H1 (cell line): ENCODE data around the gene NAA10. TPM values are rescaled to one million over a fixed set of nuclear protein-coding genes. Genes with fewer than 3 reads are reported as not detected.
A peak's percentile ranks its signal among the peaks of the same experiment; 100 is the strongest.

Experiments
- CTCF ChIA-PET: fragments of 300-600 bp; sonication (Branson Sonifier 250); formaldehyde crosslinking; loops from one replicate; lab custom pipeline; 2021; ENCODE audit not compliant: partially characterized antibody; lab: Charles Lee
- POLR2A ChIA-PET: fragments of 300-600 bp; sonication (Branson Sonifier 250); formaldehyde crosslinking; loops from one replicate; lab custom pipeline; 2021; ENCODE audit warnings: inconsistent platforms; ENCODE audit not compliant: partially characterized antibody; lab: Charles Lee
- DNase-seq, 2 experiments: peaks; one replicate each; pipeline versions ENCODE4 v3.0.0 to v3.0.0-alpha.2; 2010 to 2022; ENCODE audit warnings: low spot score in 2 of 2, low read depth in 1 of 2, mixed read lengths in 1 of 2
- FAIRE-seq: peaks from 2 replicates; lab custom pipeline; 2011; peaks lifted over from hg19 to GRCh38; lab: Jason Lieb, UNC
- H2AFZ ChIP-seq: 2 replicates; pipeline ENCODE4 v1.8.1; 2012; ENCODE audit warnings: low read length, inconsistent platforms
- H2AK5ac ChIP-seq: 2 replicates; pipeline ENCODE4 v1.6.1; 2013; ENCODE audit warnings: low read depth, low read length
- H2BK120ac ChIP-seq: replicated peaks from 2 replicates; pipeline ENCODE3; 2013; ENCODE audit warnings: low read depth, low read length, inconsistent platforms
- H2BK12ac ChIP-seq: 2 replicates; pipeline ENCODE4 v1.6.1; 2013; ENCODE audit warnings: low read depth, low read length
- H2BK15ac ChIP-seq: 2 replicates; pipeline ENCODE4 v1.6.1; 2013; ENCODE audit warnings: low read length
- H2BK20ac ChIP-seq: 2 replicates; pipeline ENCODE4 v1.6.1; 2013; ENCODE audit warnings: low read length
- H2BK5ac ChIP-seq: 2 replicates; pipeline ENCODE4 v1.6.1; 2013; ENCODE audit warnings: low read depth, low read length
- H3K14ac ChIP-seq: 2 replicates; pipeline ENCODE4 v1.6.1; 2013; ENCODE audit warnings: inconsistent platforms; ENCODE audit not compliant: insufficient read length
- H3K18ac ChIP-seq: 2 replicates; pipeline ENCODE4 v1.6.1; 2013; ENCODE audit warnings: low read length; ENCODE audit errors: extremely low read depth
- H3K23ac ChIP-seq: 2 replicates; pipeline ENCODE4 v1.6.1; 2013; ENCODE audit warnings: inconsistent platforms; ENCODE audit not compliant: insufficient read length
- H3K23me2 ChIP-seq: 2 replicates; pipeline ENCODE4 v1.6.1; 2013; ENCODE audit warnings: low read depth, low read length
- H3K27ac ChIP-seq: 2 replicates; pipeline ENCODE4 v1.6.1; 2011; ENCODE audit warnings: low read depth, low read length, inconsistent platforms
- H3K27me3 ChIP-seq, 4 experiments: replicated peaks in 1 of 4; 1 replicate in 1 of 4; 2 replicates in 3 of 4; pipeline versions ENCODE4 v1.6.1 to v1.8.1; 2011 to 2013; ENCODE audit warnings: low read length in 3 of 4, mild to moderate bottlenecking in 3 of 4, inconsistent platforms in 2 of 4, mixed read lengths in 2 of 4, moderate library complexity in 1 of 4; ENCODE audit not compliant: control insufficient read depth in 3 of 4, insufficient read depth in 3 of 4; ENCODE audit errors: extremely low read depth in 1 of 4
- H3K36me3 ChIP-seq, 4 experiments: 2 replicates each; pipeline versions ENCODE4 v1.6.1 to v1.8.1; 2011 to 2013; ENCODE audit warnings: mild to moderate bottlenecking in 4 of 4, low read length in 3 of 4, moderate library complexity in 2 of 4, control low read depth in 1 of 4, inconsistent platforms in 1 of 4; ENCODE audit not compliant: insufficient read depth in 4 of 4, control insufficient read depth in 2 of 4
- H3K4ac ChIP-seq: replicated peaks from 2 replicates; pipeline ENCODE3; 2013; ENCODE audit warnings: low read length, low read depth, mixed read lengths, inconsistent platforms; ENCODE audit not compliant: insufficient read length
- H3K4me1 ChIP-seq, 4 experiments: replicated peaks in 1 of 4; 1 replicate in 1 of 4; 2 replicates in 3 of 4; pipeline versions ENCODE4 v1.6.1 to v1.8.1; 2011 to 2013; ENCODE audit warnings: low read length in 3 of 4, inconsistent platforms in 2 of 4, mixed read lengths in 1 of 4; ENCODE audit not compliant: insufficient read depth in 4 of 4, control insufficient read depth in 3 of 4
- H3K4me2 ChIP-seq, 2 experiments: 2 replicates each; pipeline versions ENCODE4 v1.6.1 to v1.8.1; 2011 to 2013; ENCODE audit warnings: low read depth in 2 of 2, low read length in 2 of 2, control low read depth in 1 of 2, inconsistent platforms in 1 of 2, mild to moderate bottlenecking in 1 of 2; ENCODE audit not compliant: insufficient read depth in 1 of 2
- H3K4me3 ChIP-seq, 4 experiments: fragments of 200-600, 300-600 bp in 1 of 4; sonication (generic), shearing (Covaris generic), sonication (Bioruptor Twin) in 1 of 4; 2 replicates each; pipeline versions ENCODE4 v1.5.1 to v1.8.1; 2011 to 2016; ENCODE audit warnings: low read length in 4 of 4, low read depth in 3 of 4, control low read depth in 2 of 4, inconsistent platforms in 2 of 4, mild to moderate bottlenecking in 2 of 4, mixed read lengths in 1 of 4, moderate library complexity in 1 of 4; ENCODE audit not compliant: insufficient read depth in 2 of 4; ENCODE audit errors: extremely low read depth in 1 of 4
- H3K56ac ChIP-seq: replicated peaks from 2 replicates; pipeline ENCODE3; 2013; ENCODE audit warnings: low read depth, mild to moderate bottlenecking, mixed read lengths, low read length, inconsistent platforms; ENCODE audit not compliant: insufficient read length
- H3K79me1 ChIP-seq: 2 replicates; pipeline ENCODE4 v1.6.1; 2013; ENCODE audit warnings: low read depth, low read length, control low read depth
- H3K79me2 ChIP-seq, 2 experiments: 2 replicates each; pipeline versions ENCODE4 v1.6.1 to v1.8.1; 2012 to 2013; ENCODE audit warnings: low read length in 2 of 2, mild to moderate bottlenecking in 2 of 2, inconsistent platforms in 1 of 2; ENCODE audit not compliant: insufficient read depth in 2 of 2, control insufficient read depth in 1 of 2
- H3K9ac ChIP-seq, 4 experiments: replicated peaks in 1 of 4; 1 replicate in 1 of 4; 2 replicates in 3 of 4; pipeline versions ENCODE4 v1.6.1 to v1.8.1; 2011 to 2013; ENCODE audit warnings: low read depth in 3 of 4, low read length in 3 of 4, control low read depth in 2 of 4, mild to moderate bottlenecking in 2 of 4, moderate library complexity in 2 of 4, inconsistent platforms in 1 of 4; ENCODE audit errors: extremely low read depth in 1 of 4
- H3K9me3 ChIP-seq, 2 experiments: 2 replicates each; pipeline versions ENCODE4 v1.6.1 to v1.8.1; 2012 to 2013; ENCODE audit warnings: mild to moderate bottlenecking in 2 of 2, moderate library complexity in 2 of 2, control low read depth in 1 of 2, inconsistent platforms in 1 of 2, low read depth in 1 of 2, low read length in 1 of 2, mixed read lengths in 1 of 2; ENCODE audit not compliant: insufficient read depth in 2 of 2
- H4K20me1 ChIP-seq, 2 experiments: replicated peaks in 1 of 2; 2 replicates each; pipeline versions ENCODE3 to v1.8.1; 2011 to 2013; ENCODE audit warnings: inconsistent platforms in 2 of 2, low read length in 2 of 2, mild to moderate bottlenecking in 1 of 2; ENCODE audit not compliant: insufficient read depth in 2 of 2, control insufficient read depth in 1 of 2
- H4K5ac ChIP-seq: 2 replicates; pipeline ENCODE4 v1.6.1; 2013; ENCODE audit warnings: low read length, low read depth, mixed read lengths, inconsistent platforms; ENCODE audit not compliant: insufficient read length
- H4K8ac ChIP-seq: 2 replicates; pipeline ENCODE4 v1.8.0; 2013; ENCODE audit warnings: mild to moderate bottlenecking, moderate library complexity, low read length, inconsistent platforms; ENCODE audit not compliant: insufficient read depth; ENCODE audit errors: extremely low read depth
- H4K91ac ChIP-seq: replicated peaks from 2 replicates; pipeline ENCODE3; 2013; ENCODE audit warnings: low read length, mixed read lengths, inconsistent platforms; ENCODE audit not compliant: insufficient read length
- CHD1 ChIP-seq: IDR thresholded peaks from 2 replicates; pipeline ENCODE4 v1.6.1; 2012; ENCODE audit warnings: low read depth, low read length, improper control_type of control experiment
- CREB1 ChIP-seq: IDR thresholded peaks from 2 replicates; pipeline ENCODE4 v1.6.1; 2012; ENCODE audit warnings: inconsistent platforms
- EGR1 ChIP-seq: IDR thresholded peaks from 2 replicates; pipeline ENCODE4 v1.6.1; 2011; ENCODE audit warnings: low read depth, low read length, borderline replicate concordance
- MAX ChIP-seq: IDR thresholded peaks from 2 replicates; pipeline ENCODE4 v1.6.1; 2012; ENCODE audit warnings: inconsistent platforms
- NRF1 ChIP-seq: IDR thresholded peaks from 2 replicates; pipeline ENCODE4 v1.6.1; 2011; ENCODE audit warnings: mild to moderate bottlenecking, low read depth, low read length, improper control_type of control experiment
- PHF8 ChIP-seq: fragments of 200-600 bp; sonication (generic); conservative IDR thresholded peaks from 2 replicates; pipeline ENCODE4 v1.7.1; 2012; ENCODE audit warnings: low read depth, mild to moderate bottlenecking, inconsistent platforms, low read length, moderate library complexity
- POLR2A ChIP-seq, 2 experiments: IDR thresholded peaks; 1 replicate in 1 of 2; 2 replicates in 1 of 2; pipeline ENCODE4 v1.6.1; 2011; ENCODE audit warnings: low read depth in 2 of 2, low read length in 2 of 2, mild to moderate bottlenecking in 2 of 2; ENCODE audit errors: control extremely low read depth in 1 of 2
- POLR2AphosphoS5 ChIP-seq: IDR thresholded peaks from 2 replicates; pipeline ENCODE4 v1.6.1; 2011; ENCODE audit warnings: low read depth, low read length
- RBBP5 ChIP-seq: IDR thresholded peaks from 2 replicates; pipeline ENCODE4 v1.7.1; 2012; ENCODE audit warnings: low read depth, mild to moderate bottlenecking, inconsistent platforms, low read length, moderate library complexity, borderline replicate concordance
- TBP ChIP-seq: IDR thresholded peaks from 2 replicates; pipeline ENCODE4 v1.6.1; 2011; ENCODE audit warnings: low read depth, low read length, improper control_type of control experiment
- WGBS, 2 experiments: shearing (Covaris generic) in 1 of 2; methylation state at CpG; one replicate each; pipeline versions ENCODE4 v1.1.6 to v1.1.7; 2013 to 2015; ENCODE audit warnings: low lambda C conversion rate in 2 of 2, mixed read lengths in 2 of 2, inconsistent platforms in 1 of 2, low coverage in 1 of 2, missing lambda C conversion rate in 1 of 2; ENCODE audit not compliant: insufficient replicate concordance in 2 of 2, insufficient coverage in 1 of 2, insufficient read length in 1 of 2; ENCODE audit errors: extremely low coverage in 1 of 2, missing lambda C conversion rate in 1 of 2; 5-methylcytosine and 5-hydroxymethylcytosine counted together
- polyA plus RNA-seq, 7 experiments: library from polyadenylated mRNA; depleted of rRNA in 3 of 7; stranded (reverse) in 5 of 7; unstranded in 2 of 7; fragments of >200 nt in 5 of 7; fragments of 200-250 nt in 2 of 7; gene quantifications; 1 replicate in 5 of 7; 2 replicates in 1 of 7; 4 replicates in 1 of 7; pipeline versions ENCODE4 v1.2.1 to v1.2.3, GENCODE V29; 2011 to 2013; ENCODE audit warnings: missing spikeins in 2 of 7, mixed read lengths in 2 of 7
- total RNA-seq: library from RNA; stranded (reverse); fragmentation: NEBNext Ultra II Directional; extraction: Animal tissue kit (Norgen Biotek cat#: 25700); gene quantifications from 2 replicates; pipeline ENCODE4 v1.2.1, GENCODE V29; 2021

The NAA10 gene
- total and polyA plus RNA-seq, 2 of the 8 experiments (the other 6 are each of a cell fraction or from before 2014, with no cell fraction given), result 80.4 to 98.8 TPM

- POLR2A ChIA-PET, result interaction anchor here (0.6 to 4.6 kb wide), 14 partner anchors 11 to 398 kb away, joined by 3 to 43 read pairs (median 4); partner anchors contain the start of gene ARHGAP4
- peak within 1 kb of the TSS; percentile 96 for H3K18ac ChIP-seq
- no peaks in the 10 kb centered on the region for H3K36me3 ChIP-seq
- peak within 1 kb of the TSS; percentile 100 for H4K8ac ChIP-seq
- FAIRE-seq (no peak), DNase-seq (peak in 1 of 2 experiments; percentile 83)
- no peak within 1 kb of the TSS for H3K23ac ChIP-seq
- peak within 1 kb of the TSS; percentile 66 to 69 for H3K4me2 ChIP-seq
- no peak within 1 kb of the TSS for H2BK20ac ChIP-seq
- peak within 1 kb of the TSS; percentile 98 for H3K4ac ChIP-seq
- H3K56ac ChIP-seq, result peak within 1 kb of the TSS; percentile 97
- peaks cover 8% of the 10 kb centered on the region; the same call in 1 of the 2 replicates for H3K23me2 ChIP-seq
- TF ChIP-seq TBP (0 out of 2 replicates have a peak, but pooled peaks have one; percentile 23), POLR2A (IDR thresholded peaks at IDR 0.05; ENCODE audit: control extremely low read depth in 1 of 2, low read depth in 2 of 2, low read length in 2 of 2) (peak in 1 of 2 experiments; percentile 53; a peak in 1 of 3 replicates), NRF1 (peak; percentile 63), CREB1 (peak; percentile 78), RBBP5 (no peak), PHF8 (peak; percentile 38; the same call in 1 of the 2 replicates), POLR2AphosphoS5 (peak; percentile 68), EGR1 (no peak), MAX (peak; percentile 17; the same call in 1 of the 2 replicates), CHD1 (no peak)
- H2AFZ ChIP-seq, result no peak within 1 kb of the TSS
- H4K91ac ChIP-seq, result peak within 1 kb of the TSS; percentile 100
- H3K79me2 ChIP-seq, result peaks cover 24 to 32% of the 10 kb centered on the region in 2 experiments
- H2BK15ac ChIP-seq, result no peak within 1 kb of the TSS
- peak within 1 kb of the TSS; percentile 99 for H3K27ac ChIP-seq
- peak within 1 kb of the TSS; percentile 90; the same call in 1 of the 2 replicates for H2AK5ac ChIP-seq
- peaks cover 2% of the 10 kb centered on the region; the same call in 1 of the 2 replicates for H3K79me1 ChIP-seq
- CTCF ChIA-PET, result interaction anchor here (2.5 kb wide), 1 partner anchor 41 kb away, joined by 8 read pairs; no protein-coding TSS in a partner anchor
- H2BK5ac ChIP-seq, result peak within 1 kb of the TSS; percentile 99
- WGBS, 2 experiments, result 1% methylated on average over 19 of the region's 103 CpGs; no CpG with 5 or more reads in 1 of the 2 experiments
- peaks cover 16 to 18% of the 10 kb centered on the region in 2 experiments for H4K20me1 ChIP-seq
- H3K4me1 ChIP-seq, result peaks cover 3 to 16% (median 7%) of the 10 kb centered on the region in 4 experiments
- H2BK120ac ChIP-seq, result peak within 1 kb of the TSS; percentile 54
- H3K9me3 ChIP-seq, result no peaks in the 10 kb centered on the region
- H3K27me3 ChIP-seq, result no peaks in the 10 kb centered on the region
- peak within 1 kb of the TSS; percentile 92 to 99 (median 95) for H3K4me3 ChIP-seq
- H3K14ac ChIP-seq, result no peak within 1 kb of the TSS
- peak within 1 kb of the TSS; percentile 99; the same call in 1 of the 2 replicates for H2BK12ac ChIP-seq
- peak within 1 kb of the TSS; percentile 95 to 100 (median 99) for H3K9ac ChIP-seq
- H4K5ac ChIP-seq, result peak within 1 kb of the TSS; percentile 98
Measured at GRCh38 chrX:153972368-153973126, 37.7 kb upstream of the NAA10 start, which contains the start of gene TMEM187. Gene TMEM187, plus strand, starts transcription at chrX:153972754. Its CDS starts 9,309 bp downstream, at chrX:153982063.
